GM10266 (cell line): ENCODE results near the gene ADGRB2.

Experiments
- DNase-seq: peaks from one replicate; pipeline ENCODE4 v3.0.0; 2012; ENCODE audit errors: extremely low spot score
- CTCF ChIP-seq: IDR thresholded peaks from 2 replicates; pipeline ENCODE4 v1.5.1; 2012; ENCODE audit warnings: mild to moderate bottlenecking, low read depth; ENCODE audit not compliant: control insufficient read depth, insufficient read depth; ENCODE audit errors: missing control alignments

Gene ADGRB2

GRCh38 chr1:31785947-31786290 is 21.8 kb upstream of the ADGRB2 start:
- no peak for TF ChIP-seq CTCF
- DNase-seq = no peak

GRCh38 chr1:31785020-31785946 is 21.1 kb upstream of the ADGRB2 start:
- no peak for DNase-seq
- no peak for TF ChIP-seq CTCF

- TF ChIP-seq CTCF = no peak
- no peak for DNase-seq
Measured at GRCh38 chr1:31784356-31785019, 20.3 kb upstream of the ADGRB2 start.

- no peak for TF ChIP-seq CTCF
- DNase-seq = no peak
Measured at GRCh38 chr1:31783846-31784245, 19.7 kb upstream of the ADGRB2 start.

GRCh38 chr1:31782421-31783410 is 18.6 kb upstream of the ADGRB2 start:
- no peak for TF ChIP-seq CTCF
- no peak for DNase-seq

GRCh38 chr1:31781756-31782371 is 17.7 kb upstream of the ADGRB2 start:
- no peak for TF ChIP-seq CTCF
- DNase-seq = no peak
